GM12878 (cell line): Measurements from ENCODE around the gene CELSR2. TPM values are rescaled to one million over a fixed set of nuclear protein-coding genes. Genes with fewer than 3 reads are reported as not detected.
"Not testable (repeated sequence)": the region's sequence is repeated elsewhere in the genome, so short reads cannot be mapped to it uniquely, and the experiment has no call there.

Experiments used
- ATAC-seq: fragments of 200-7000 bp; cut with Tn5 transposase; 3 replicates; pipeline ENCODE4 v1.9.1; 2020; ENCODE audit warnings: mild to moderate bottlenecking, moderate library complexity
- BruUV-seq: library from RNA; stranded (reverse); fragments of 400-500 nt; replicated peaks from 2 replicates; lab custom pipeline; 2021; lab: Mats Ljungman, UMichigan
- CTCF ChIA-PET: fragments of 300-600 bp; sonication (Branson Sonifier 250); formaldehyde crosslinking; extraction: SDS; loops from one replicate; lab custom pipeline; 2021; ENCODE audit warnings: inconsistent platforms; lab: Yijun Ruan, JAX
- POLR2A ChIA-PET: fragments of 350-600 bp; formaldehyde crosslinking; extraction: SDS; loops from one replicate; lab custom pipeline; 2021; ENCODE audit warnings: inconsistent platforms; lab: Charles Lee
- RAD21 ChIA-PET: fragments of 300-600 bp; sonication (Branson Sonifier 250); formaldehyde crosslinking; loops from one replicate; lab custom pipeline; 2023; ENCODE audit warnings: antibody characterized with exemption; ENCODE audit not compliant: unreplicated experiment; lab: Charles Lee
- SMC1A ChIA-PET: fragments of 300-600 bp; sonication (Branson Sonifier 250); formaldehyde crosslinking; loops from one replicate; lab custom pipeline; 2023; ENCODE audit not compliant: unreplicated experiment, uncharacterized antibody; lab: Charles Lee
- DNase-seq: peaks from one replicate; pipeline ENCODE4 v3.0.0-alpha.2; 2011; ENCODE audit warnings: low read depth, low spot score
- FAIRE-seq: peaks from 3 replicates; lab custom pipeline; 2011; peaks lifted over from hg19 to GRCh38; lab: Jason Lieb, UNC
- H2AFZ ChIP-seq: 2 replicates; pipeline ENCODE4 v1.6.0; 2011; ENCODE audit warnings: low read depth, low read length, control low read depth; ENCODE audit not compliant: control insufficient read depth
- H3K27ac ChIP-seq: 2 replicates; pipeline ENCODE4 v1.5.1; 2011; ENCODE audit warnings: control low read depth; ENCODE audit not compliant: control insufficient read depth, insufficient read depth
- H3K27me3 ChIP-seq, 2 experiments: replicated peaks in 1 of 2; 2 replicates each; pipeline versions ENCODE4 v1.6.0 to v1.6.1; 2011; ENCODE audit warnings: low read length in 1 of 2; ENCODE audit not compliant: control insufficient read depth in 2 of 2, insufficient read depth in 2 of 2
- H3K36me3 ChIP-seq, 2 experiments: 2 replicates each; pipeline ENCODE4 v1.5.1; 2011; ENCODE audit warnings: low read length in 1 of 2; ENCODE audit not compliant: control insufficient read depth in 2 of 2, insufficient read depth in 2 of 2
- H3K4me1 ChIP-seq: 2 replicates; pipeline ENCODE4 v1.6.1; 2011; ENCODE audit warnings: mild to moderate bottlenecking, low read length, moderate library complexity, mixed read lengths; ENCODE audit not compliant: control insufficient read depth, insufficient read depth
- H3K4me2 ChIP-seq: 2 replicates; pipeline ENCODE4 v1.6.0; 2011; ENCODE audit warnings: control low read depth; ENCODE audit not compliant: control insufficient read depth, insufficient read depth
- H3K4me3 ChIP-seq: fragments of 200-600 bp; sonication (generic); 2 replicates; pipeline ENCODE4 v1.5.1; 2016
- H3K79me2 ChIP-seq: 2 replicates; pipeline ENCODE4 v1.6.0; 2011; ENCODE audit warnings: low read length; ENCODE audit not compliant: control insufficient read depth, insufficient read depth
- H3K9ac ChIP-seq: 2 replicates; pipeline ENCODE4 v1.8.0; 2011; ENCODE audit warnings: low read length, control low read depth, mixed read lengths; ENCODE audit not compliant: control insufficient read depth, insufficient read depth
- H3K9me3 ChIP-seq: replicated peaks from 3 replicates; pipeline ENCODE4 v1.5.1; 2011; ENCODE audit warnings: mild to moderate bottlenecking, low read length; ENCODE audit not compliant: control insufficient read depth, insufficient read depth
- H4K20me1 ChIP-seq: 2 replicates; pipeline ENCODE4 v1.6.0; 2011; ENCODE audit not compliant: control insufficient read depth, insufficient read depth
- BACH1 ChIP-seq: fragments of 450-650 bp; IDR thresholded peaks from 2 replicates; pipeline ENCODE4 v1.6.1; 2017; ENCODE audit warnings: mild to moderate bottlenecking, borderline replicate concordance
- CBX3 ChIP-seq: fragments of 200-600 bp; sonication (generic); IDR thresholded peaks from 2 replicates; pipeline ENCODE4 v1.6.1; 2016; ENCODE audit warnings: low read depth, borderline replicate concordance
- DPF2 ChIP-seq: fragments of 450-650 bp; IDR thresholded peaks from 2 replicates; pipeline ENCODE4 v1.6.1; 2017; ENCODE audit warnings: mild to moderate bottlenecking
- ELK1 ChIP-seq: IDR thresholded peaks from 2 replicates; pipeline ENCODE4 v1.6.1; 2012; ENCODE audit warnings: low read depth, low read length, improper control_type of control experiment
- IKZF1 ChIP-seq: fragments of 450-650 bp; conservative IDR thresholded peaks from 2 replicates; pipeline ENCODE4 v1.6.1; 2017; ENCODE audit warnings: antibody characterized with exemption, mild to moderate bottlenecking
- RUNX3 ChIP-seq: IDR thresholded peaks from 2 replicates; pipeline ENCODE4 v1.6.1; 2012; ENCODE audit warnings: low read length, inconsistent platforms
- WGBS: methylation state at CpG from one replicate; pipeline ENCODE4 v1.1.6; 2016; ENCODE audit warnings: low lambda C conversion rate; ENCODE audit not compliant: insufficient replicate concordance, insufficient coverage; ENCODE audit errors: missing lambda C conversion rate; 5-methylcytosine and 5-hydroxymethylcytosine counted together
- in situ Hi-C: fragments of 300-500 bp; cut with MboI; formaldehyde crosslinking; loops from 9 replicates; pipeline ENCODE4 v1.14.3; 2018; ENCODE audit warnings: mixed read lengths
- intact Hi-C: fragments of 100-400 bp; cut with micrococcal nuclease; formaldehyde crosslinking; loops from one replicate; pipeline ENCODE4 v1.14.2; 2022; ENCODE audit not compliant: unreplicated experiment
- polyA plus RNA-seq, 11 experiments: library from polyadenylated mRNA; depleted of rRNA in 4 of 11; unstranded in 6 of 11; stranded (reverse) in 5 of 11; fragments of >200 nt; fragmentation: Nextera tagmentation in 4 of 11; fragmentation: Illumina TruSeq in 1 of 11; extraction: Ambion mirVana in 4 of 11; extraction: Trizol in 1 of 11; gene quantifications; 1 replicate in 1 of 11; 2 replicates in 10 of 11; pipeline versions ENCODE4 v1.2.1 to v1.2.3, GENCODE V29; 2011 to 2016; ENCODE audit warnings: inconsistent platforms in 2 of 11, missing spikeins in 2 of 11, low read depth in 1 of 11
- total RNA-seq, 4 experiments: library from RNA; depleted of rRNA in 3 of 4; stranded (reverse); fragments of >200 nt in 3 of 4; fragmentation: Illumina TruSeq in 1 of 4; extraction: Trizol in 1 of 4; gene quantifications; 2 replicates each; pipeline versions ENCODE4 v1.2.1 to v1.2.3, GENCODE V29; 2013 to 2021

CELSR2 gene
- total and polyA plus RNA-seq, 10 of the 15 experiments (the other 5 are each of a cell fraction or from before 2014, with no cell fraction given), result under 0.01 to 0.15 (median 0.04) TPM; not detected in 2

- H3K4me3 ChIP-seq, result peak overlapping the region; percentile 86
- no peaks in the 10 kb centered on the region for H3K36me3 ChIP-seq
- RAD21 ChIA-PET, result interaction anchor here (1.0 to 3.3 kb wide), 4 partner anchors 115 to 265 kb away, joined by 3 to 21 read pairs (median 8); partner anchors contain the start of genes GNAI3 and SORT1
- FAIRE-seq (no peak), DNase-seq (no peak), ATAC-seq (no peak; the same call in 2 of the 3 replicates)
- SMC1A ChIA-PET, result interaction anchor here (3.1 kb wide), 1 partner anchor 115 kb away, joined by 19 read pairs; the partner anchor contains the start of gene SORT1
- H3K27me3 ChIP-seq, result no peaks in the 10 kb centered on the region
- peak overlapping the region; percentile 66 for H3K9ac ChIP-seq
- TF ChIP-seq DPF2, result 0 out of 2 replicates have a peak, but pooled peaks have one; percentile 12
- TF ChIP-seq ELK1, result no peak
- TF ChIP-seq RUNX3, result peak; percentile 8; the same call in 1 of the 2 replicates
- no peak for TF ChIP-seq IKZF1
- no peak for TF ChIP-seq BACH1
- TF ChIP-seq CBX3, result no peak
- CTCF ChIA-PET, result interaction anchor here (1.6 to 2.1 kb wide), 2 partner anchors 107 to 115 kb away, joined by 11 to 31 read pairs; partner anchors contain the start of gene SORT1
- peak overlapping the region; percentile 83 for H3K27ac ChIP-seq
- peak overlapping the region; percentile 100 for H3K4me2 ChIP-seq
- BruUV-seq, result no TSS peak
- no peaks in the 10 kb centered on the region for H3K79me2 ChIP-seq
- intact Hi-C loops, result no loop called here
- POLR2A ChIA-PET, result no interaction called here
- no peaks in the 10 kb centered on the region for H4K20me1 ChIP-seq
- H2AFZ ChIP-seq, result peak overlapping the region; percentile 96
- WGBS, result 50% methylated on average over 17 of the region's 17 CpGs
- in situ Hi-C loops, result no loop called here
- H3K4me1 ChIP-seq, result peaks cover 3% of the 10 kb centered on the region
- no peaks in the 10 kb centered on the region for H3K9me3 ChIP-seq
Observed at GRCh38 chr1:109283748-109284600, 34.6 kb downstream of the CELSR2 start.

- ATAC-seq, CTCF ChIA-PET, H3K4me3 ChIP-seq, H3K36me3 ChIP-seq, H3K27me3 ChIP-seq, DNase-seq, H3K79me2 ChIP-seq, H4K20me1 ChIP-seq, FAIRE-seq, H3K9me3 ChIP-seq, H3K4me2 ChIP-seq, H2AFZ ChIP-seq, BruUV-seq, in situ Hi-C loops, intact Hi-C loops, H3K9ac ChIP-seq, H3K4me1 ChIP-seq, RAD21 ChIA-PET, H3K27ac ChIP-seq: not testable (repeated sequence)
- ChIA-PET POLR2A (interaction anchor here (0.7 kb wide), 1 partner anchor 22 kb away, joined by 6 read pairs; no protein-coding TSS in a partner anchor), SMC1A (interaction anchor here (0.6 kb wide), 1 partner anchor 99 kb away, joined by 6 read pairs; no protein-coding TSS in a partner anchor)
- 81% methylated on average over 5 of the region's 5 CpGs for WGBS
Observed at GRCh38 chr1:109286762-109287161, 37.4 kb downstream of the CELSR2 start.
